Lower leg skin (tissue), 3 donors: ENCODE data around the gene ZNF25.

Source experiments
- POLR2A ChIP-seq, 2 donors: fragments of 450-650 bp; IDR thresholded peaks; one replicate each; pipeline ENCODE4 v1.6.1; 2016 to 2017; ENCODE audit warnings: antibody characterized with exemption in 2 of 2, mild to moderate bottlenecking in 1 of 2, moderate library complexity in 1 of 2
- TF ChIP-seq, protein P1 (sequence below), 3 donors: fragments of 450-650 bp; IDR thresholded peaks; one replicate each; pipeline ENCODE4 v1.5.1; 2016; ENCODE audit warnings: antibody characterized with exemption in 3 of 3, mild to moderate bottlenecking in 3 of 3, moderate library complexity in 2 of 3

- TF ChIP-seq, protein P1, sequence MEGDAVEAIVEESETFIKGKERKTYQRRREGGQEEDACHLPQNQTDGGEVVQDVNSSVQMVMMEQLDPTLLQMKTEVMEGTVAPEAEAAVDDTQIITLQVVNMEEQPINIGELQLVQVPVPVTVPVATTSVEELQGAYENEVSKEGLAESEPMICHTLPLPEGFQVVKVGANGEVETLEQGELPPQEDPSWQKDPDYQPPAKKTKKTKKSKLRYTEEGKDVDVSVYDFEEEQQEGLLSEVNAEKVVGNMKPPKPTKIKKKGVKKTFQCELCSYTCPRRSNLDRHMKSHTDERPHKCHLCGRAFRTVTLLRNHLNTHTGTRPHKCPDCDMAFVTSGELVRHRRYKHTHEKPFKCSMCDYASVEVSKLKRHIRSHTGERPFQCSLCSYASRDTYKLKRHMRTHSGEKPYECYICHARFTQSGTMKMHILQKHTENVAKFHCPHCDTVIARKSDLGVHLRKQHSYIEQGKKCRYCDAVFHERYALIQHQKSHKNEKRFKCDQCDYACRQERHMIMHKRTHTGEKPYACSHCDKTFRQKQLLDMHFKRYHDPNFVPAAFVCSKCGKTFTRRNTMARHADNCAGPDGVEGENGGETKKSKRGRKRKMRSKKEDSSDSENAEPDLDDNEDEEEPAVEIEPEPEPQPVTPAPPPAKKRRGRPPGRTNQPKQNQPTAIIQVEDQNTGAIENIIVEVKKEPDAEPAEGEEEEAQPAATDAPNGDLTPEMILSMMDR (IDR thresholded peaks at IDR 0.05), result no peak
- TF ChIP-seq POLR2A (IDR thresholded peaks at IDR 0.05), result no peak
These were observed 28.2 kb downstream of the ZNF25 start for GRCh38 chr10:37948210-37948609.
